ENCODE measurements around the gene SMAD5. TPM values are rescaled to one million over a fixed set of nuclear protein-coding genes. Genes with fewer than 3 reads are reported as not detected.

Gene SMAD5
- total and polyA plus RNA-seq, 2 donors from 2014 or later = 9.9 to 67.7 TPM

DNA sequence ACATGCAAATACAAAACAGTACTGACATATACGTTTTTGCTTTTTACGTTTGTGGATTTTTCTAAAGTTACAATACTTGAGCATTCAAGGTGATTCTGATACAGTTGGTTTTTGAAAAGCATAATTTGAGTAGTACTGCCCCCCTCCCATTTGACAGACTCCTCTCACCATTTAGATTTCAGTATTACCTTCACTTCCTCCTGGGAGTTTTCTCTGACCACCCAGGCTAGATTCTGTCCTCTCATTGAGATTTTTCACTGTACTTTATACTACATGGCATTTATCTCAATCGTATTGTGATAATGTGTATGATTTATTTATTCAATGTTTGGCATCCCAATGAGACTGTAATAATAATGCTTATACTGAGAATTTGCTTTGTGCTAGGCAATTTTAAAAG lies 32.8 kb upstream of the SMAD5 start:
- Histone ChIP-seq H3K4me1 (ENCODE audit: control insufficient read depth in 2 of 3, insufficient read depth in 2 of 3, low read depth in 1 of 3, low read length in 3 of 3) (peaks cover 0 to 3% (median 0%) of the 10 kb centered on the region in 3 donors), H3K4me3 (ENCODE audit: low read length in 3 of 3) (no peak overlapping the region), H3K36me3 (ENCODE audit: control insufficient read depth in 2 of 3, insufficient read depth in 3 of 3, low read length in 3 of 3) (no peaks in the 10 kb centered on the region), H3K27me3 (ENCODE audit: control insufficient read depth, insufficient read depth, low read length) (no peaks in the 10 kb centered on the region), H3K9ac (ENCODE audit: low read length in 3 of 3) (no peak overlapping the region), H3K9me3 (ENCODE audit: control insufficient read depth in 2 of 3, insufficient read depth in 1 of 3, low read length in 3 of 3) (no peaks in the 10 kb centered on the region), H3K27ac (ENCODE audit: low read depth in 2 of 2, low read length in 2 of 2) (no peak overlapping the region)
- intact Hi-C loops (cut with DNase I) = no loop called here
- DNase-seq (no peak), FAIRE-seq (no peak)
- no peak for TF ChIP-seq CTCF (IDR thresholded peaks at IDR 0.05; ENCODE audit: borderline replicate concordance, extremely low read depth, insufficient read depth)

GRCh38 chr5:136101884-136102283 lies 30.8 kb upstream of the SMAD5 start:
- no peak overlapping the region for H3K9ac ChIP-seq (ENCODE audit: low read length in 3 of 3)
- H3K9me3 ChIP-seq (ENCODE audit: control insufficient read depth in 2 of 3, insufficient read depth in 1 of 3, low read length in 3 of 3) = no peaks in the 10 kb centered on the region
- H3K36me3 ChIP-seq (ENCODE audit: control insufficient read depth in 2 of 3, insufficient read depth in 3 of 3, low read length in 3 of 3) = no peaks in the 10 kb centered on the region
- H3K4me1 ChIP-seq (ENCODE audit: control insufficient read depth in 2 of 3, insufficient read depth in 2 of 3, low read depth in 1 of 3, low read length in 3 of 3) = peaks cover 0 to 3% (median 0%) of the 10 kb centered on the region in 3 donors
- DNase-seq (no peak), FAIRE-seq (no peak)
- no peaks in the 10 kb centered on the region for H3K27me3 ChIP-seq (ENCODE audit: control insufficient read depth, insufficient read depth, low read length)
- no peak overlapping the region for H3K27ac ChIP-seq (ENCODE audit: low read depth in 2 of 2, low read length in 2 of 2)
- H3K4me3 ChIP-seq (ENCODE audit: low read length in 3 of 3) = no peak overlapping the region
- no peak for TF ChIP-seq CTCF (IDR thresholded peaks at IDR 0.05; ENCODE audit: borderline replicate concordance, extremely low read depth, insufficient read depth)
- intact Hi-C loops (cut with DNase I) = no loop called here

GRCh38 chr5:136103118-136103517 lies 29.5 kb upstream of the SMAD5 start:
- no peak overlapping the region for H3K27ac ChIP-seq (ENCODE audit: low read depth in 2 of 2, low read length in 2 of 2)
- DNase-seq (no peak), FAIRE-seq (no peak)
- H3K4me1 ChIP-seq (ENCODE audit: control insufficient read depth in 2 of 3, insufficient read depth in 2 of 3, low read depth in 1 of 3, low read length in 3 of 3) = peaks cover 0 to 3% (median 0%) of the 10 kb centered on the region in 3 donors
- no peaks in the 10 kb centered on the region for H3K36me3 ChIP-seq (ENCODE audit: control insufficient read depth in 2 of 3, insufficient read depth in 3 of 3, low read length in 3 of 3)
- TF ChIP-seq CTCF (IDR thresholded peaks at IDR 0.05; ENCODE audit: borderline replicate concordance, extremely low read depth, insufficient read depth) = no peak
- no peaks in the 10 kb centered on the region for H3K27me3 ChIP-seq (ENCODE audit: control insufficient read depth, insufficient read depth, low read length)
- intact Hi-C loops (cut with DNase I) = no loop called here
- H3K9me3 ChIP-seq (ENCODE audit: control insufficient read depth in 2 of 3, insufficient read depth in 1 of 3, low read length in 3 of 3) = no peaks in the 10 kb centered on the region
- H3K4me3 ChIP-seq (ENCODE audit: low read length in 3 of 3) = no peak overlapping the region
- H3K9ac ChIP-seq (ENCODE audit: low read length in 3 of 3) = no peak overlapping the region
